Measurements from ENCODE around the gene CFAP298.
"Not testable (repeated sequence)": the region's sequence is repeated elsewhere in the genome, so short reads cannot be mapped to it uniquely, and the experiment has no call there.

Gene CFAP298

DNA sequence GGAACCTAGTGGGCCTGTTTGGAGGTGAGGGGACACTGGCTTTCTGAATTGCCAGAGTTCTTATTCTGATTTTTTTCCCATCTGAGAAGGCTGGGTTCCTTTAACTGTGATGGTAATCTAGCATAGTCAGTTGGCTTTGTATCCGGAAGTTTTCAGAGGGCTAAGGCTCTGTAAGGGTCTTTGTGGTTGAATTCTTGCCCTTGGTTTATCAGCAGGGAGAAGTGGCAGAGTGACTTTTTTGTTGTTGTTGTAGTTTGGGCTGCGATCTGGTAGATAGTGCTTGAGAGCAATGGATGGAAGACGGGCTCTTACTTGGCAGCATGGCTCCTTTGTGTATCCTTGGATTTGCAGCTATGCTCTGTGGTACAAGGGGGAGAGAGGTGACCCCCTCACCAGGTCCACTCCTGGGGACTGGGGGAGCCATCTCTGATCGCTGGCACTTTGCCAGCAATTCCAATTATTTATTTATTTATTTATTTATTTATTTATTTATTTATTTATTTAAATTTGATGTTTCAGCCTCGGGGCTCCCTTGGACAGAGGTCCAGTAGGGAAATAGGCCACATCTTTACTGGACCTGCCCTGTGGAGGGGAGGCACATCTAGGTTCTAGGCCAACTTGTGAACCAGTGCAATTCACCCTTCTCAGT, 45.3 kb downstream of the CFAP298 start:
- DNase-seq (no peak), ATAC-seq (no peak)

DNA sequence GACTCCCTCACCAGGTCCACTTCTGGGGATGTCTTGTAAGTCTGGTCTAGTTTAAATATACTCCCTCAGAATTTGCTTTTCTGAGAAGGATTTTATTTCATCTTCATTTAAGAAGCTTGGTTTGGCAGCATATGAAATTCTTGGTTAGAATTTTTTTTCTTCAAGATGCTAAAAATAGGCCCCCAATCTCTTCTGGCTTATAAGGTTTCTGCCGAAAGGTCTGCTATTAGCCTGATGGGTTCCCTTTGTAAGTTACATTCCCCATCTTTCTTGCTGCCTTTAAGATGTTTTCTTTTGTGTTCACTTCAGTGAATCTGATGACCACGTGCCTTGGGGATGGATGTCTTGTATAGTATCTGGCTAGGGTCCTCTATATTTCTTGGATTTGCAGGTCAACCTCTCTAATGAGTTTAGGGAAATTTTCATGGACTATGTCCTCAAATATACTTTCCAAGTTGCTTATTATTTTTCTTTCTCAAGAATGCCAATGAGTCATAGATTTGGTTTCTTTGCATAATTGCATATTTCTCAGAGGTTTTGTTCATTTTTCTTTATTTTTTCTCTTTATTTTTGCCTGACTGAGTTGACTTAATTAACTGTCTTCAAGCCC, 46.2 kb downstream of the CFAP298 start:
- DNase-seq: no peak

DNA sequence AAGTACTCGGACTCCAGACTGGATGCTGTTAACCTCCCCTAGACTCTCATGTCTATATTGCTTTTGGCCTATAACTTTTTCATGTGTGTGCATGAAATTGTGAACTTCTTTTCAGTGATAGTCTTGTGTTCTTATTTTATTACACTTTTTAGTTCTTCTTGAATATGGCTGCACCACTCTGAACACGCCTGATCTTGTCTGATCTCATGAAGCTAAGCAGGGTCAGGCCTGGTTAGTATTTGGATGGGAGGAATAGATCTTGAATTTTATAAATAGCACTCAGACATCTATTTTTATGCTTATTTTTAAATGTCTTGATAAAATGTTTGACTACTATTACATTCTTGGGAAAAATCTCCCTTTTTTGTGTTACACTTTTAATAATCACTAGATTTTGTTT, 49.3 kb downstream of the CFAP298 start:
- no peak for DNase-seq
- ATAC-seq: no peak

More for the DNA sequence above, 46.2 kb downstream of the CFAP298 start:
- no peak for ATAC-seq

DNA sequence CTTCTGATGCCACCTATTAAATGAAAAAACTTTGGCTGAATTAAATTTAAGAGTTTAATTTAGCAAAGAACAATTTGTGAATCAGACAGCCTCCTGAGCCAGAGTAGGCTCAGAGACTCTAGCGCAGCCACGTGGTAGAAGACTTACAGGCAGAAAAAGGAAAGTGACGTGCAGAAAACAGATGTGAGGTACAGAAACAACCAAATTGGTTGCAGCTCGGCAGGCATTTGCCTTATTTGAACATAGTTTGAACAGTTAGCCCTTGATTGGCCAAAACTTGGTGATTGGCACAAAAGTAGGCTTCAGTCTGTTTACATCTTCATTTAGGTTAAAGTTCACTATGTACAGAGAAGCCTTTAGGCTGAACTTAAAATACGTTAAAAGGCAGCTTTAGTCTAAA, 49.8 kb downstream of the CFAP298 start:
- peak; percentile 35 for DNase-seq
- no peak for ATAC-seq

DNA sequence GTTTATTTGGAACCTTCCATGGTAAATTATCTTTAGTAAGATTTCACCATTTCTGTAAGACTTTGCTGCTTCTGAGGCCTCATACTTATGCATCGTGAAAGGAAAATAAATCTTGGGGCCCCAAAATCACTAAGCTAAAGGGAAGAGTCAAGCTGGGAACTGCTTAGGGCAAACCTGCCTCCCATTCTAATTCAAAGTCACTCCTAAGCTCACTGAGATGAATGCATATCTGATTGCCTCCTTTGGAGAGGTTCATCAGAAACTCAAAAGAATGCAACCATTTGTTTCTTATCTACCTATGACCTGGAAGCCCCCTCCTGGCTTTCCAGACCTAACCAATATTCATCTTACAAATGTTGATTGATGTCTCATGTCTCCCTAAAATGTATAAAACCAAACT, 50.7 kb downstream of the CFAP298 start:
- not testable (repeated sequence) for ATAC-seq, DNase-seq

DNA sequence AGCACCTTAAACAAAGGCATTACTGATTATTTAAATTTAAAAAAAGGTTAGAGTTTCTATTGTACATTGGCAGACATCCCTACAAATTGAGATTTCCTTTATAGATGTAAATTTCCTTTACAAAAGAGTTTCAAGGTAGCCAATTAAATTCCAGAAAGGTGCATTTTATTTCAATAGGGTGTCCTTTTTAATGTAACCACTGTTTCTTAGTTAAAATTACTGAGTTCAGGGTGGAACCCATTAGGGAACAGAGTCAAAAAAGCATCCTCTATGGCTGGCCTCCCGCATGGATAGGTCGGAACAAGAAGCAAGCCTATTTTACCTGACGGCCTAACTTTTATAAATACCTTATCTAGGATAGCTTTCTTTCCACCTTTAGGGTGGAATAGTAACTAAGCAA, 51.3 kb downstream of the CFAP298 start:
- ATAC-seq (no peak), DNase-seq (no peak)

DNA sequence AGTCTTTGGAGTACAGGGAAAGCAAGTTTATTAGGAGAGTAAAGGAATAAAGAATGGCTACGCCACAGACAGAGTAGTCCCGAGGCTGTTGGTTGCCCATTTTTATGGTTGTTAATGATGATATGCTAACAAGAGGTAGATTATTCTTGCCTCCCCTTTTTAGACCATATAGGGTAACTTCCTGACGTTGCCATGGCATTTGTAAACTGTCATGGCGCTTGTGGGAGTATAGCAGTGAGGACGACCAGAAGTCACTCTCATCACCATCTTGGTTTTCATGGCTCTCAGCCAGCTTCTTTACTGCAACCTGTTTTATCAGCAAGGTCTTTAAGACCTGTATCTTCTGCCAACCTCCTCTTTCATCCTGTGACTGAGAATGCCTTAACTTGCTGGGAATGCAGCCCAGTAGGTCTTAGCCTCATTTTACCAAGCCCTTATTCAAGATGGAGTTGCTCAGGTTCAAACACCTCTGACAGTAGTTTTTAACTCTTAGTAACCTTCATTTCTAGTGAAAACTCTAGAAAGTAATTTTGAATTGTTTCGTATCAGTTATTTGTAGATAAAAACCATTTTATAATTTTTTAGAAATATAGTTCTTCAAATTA, 53.1 kb downstream of the CFAP298 start:
- DNase-seq: no peak
- no peak for ATAC-seq

DNA sequence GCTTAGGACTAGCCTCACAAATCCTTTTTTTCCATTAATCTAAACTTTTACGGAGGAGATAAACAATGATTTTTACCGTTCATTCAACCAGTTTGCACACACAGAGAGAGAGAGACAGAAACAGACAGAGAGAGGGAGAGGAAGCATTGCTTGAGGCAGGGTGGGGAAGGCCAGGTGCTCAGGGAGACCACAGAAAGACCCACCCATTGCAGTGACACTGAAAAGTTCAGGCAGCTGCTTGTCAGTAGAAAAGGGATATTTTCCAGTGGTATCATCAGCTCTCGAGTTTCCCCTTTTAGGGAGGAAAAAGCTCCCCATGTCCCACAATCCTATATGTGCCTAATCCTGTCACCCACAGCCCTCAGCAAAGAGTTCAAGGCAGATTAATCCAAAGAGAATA, 54.1 kb downstream of the CFAP298 start:
- ATAC-seq (no peak), DNase-seq (no peak)

DNA sequence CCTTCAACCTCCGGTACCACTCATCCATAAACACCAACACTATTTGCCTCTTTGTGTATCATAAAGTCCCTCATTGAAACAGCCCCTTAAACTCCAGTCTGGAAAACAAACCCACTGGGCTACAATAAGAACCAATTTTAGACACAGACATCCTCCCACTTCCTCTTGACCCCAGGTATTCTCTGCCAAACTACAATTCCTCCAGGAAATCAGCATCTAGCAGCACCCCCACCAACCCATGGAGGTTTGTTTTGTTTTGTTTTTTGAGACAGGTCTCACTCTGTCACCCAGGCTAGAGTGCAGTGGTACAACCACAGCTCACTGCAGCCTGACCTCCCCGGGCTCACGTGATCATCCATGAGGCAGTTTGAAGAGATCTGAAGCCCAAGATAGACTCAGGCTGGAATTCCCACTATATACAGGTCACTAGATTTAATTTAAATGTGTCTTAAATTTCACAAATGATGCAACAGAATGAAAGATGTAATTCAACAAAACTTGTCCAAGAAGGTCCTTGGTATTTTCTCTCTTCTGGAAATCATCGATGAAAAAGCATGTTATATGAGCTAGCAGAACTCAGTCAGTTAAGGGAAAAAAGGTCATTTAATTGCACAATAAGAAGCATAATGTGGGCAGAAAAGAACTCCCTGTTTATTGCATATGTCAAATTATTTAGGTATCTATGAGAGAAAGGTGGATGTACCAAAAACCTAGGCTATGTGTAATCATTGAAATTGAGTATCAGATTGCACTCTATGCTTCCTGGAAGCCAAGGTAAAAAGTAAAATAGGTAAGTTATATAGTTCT, 57.1 kb downstream of the CFAP298 start:
- DNase-seq: no peak
- ATAC-seq: no peak

DNA sequence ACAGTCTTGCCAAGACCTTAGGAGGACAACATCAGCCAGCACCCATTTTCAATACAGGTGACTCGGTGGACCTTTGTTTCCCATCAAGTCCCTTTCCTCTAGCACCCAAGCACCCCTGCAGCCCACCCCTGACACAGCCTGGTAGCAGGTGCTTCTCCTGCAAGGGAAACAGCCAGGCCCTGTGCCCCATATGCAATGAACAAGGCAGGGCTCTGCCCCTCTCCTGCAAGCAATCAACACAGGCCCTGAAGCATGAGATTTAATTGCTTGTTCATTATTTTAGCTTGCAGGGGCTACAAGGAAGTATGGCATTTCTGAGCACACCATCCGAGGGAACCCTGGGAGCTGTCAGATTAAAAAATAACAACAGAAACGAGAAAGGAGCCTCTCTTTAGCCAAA, 62.3 kb downstream of the CFAP298 start:
- DNase-seq (no peak), ATAC-seq (no peak)

DNA sequence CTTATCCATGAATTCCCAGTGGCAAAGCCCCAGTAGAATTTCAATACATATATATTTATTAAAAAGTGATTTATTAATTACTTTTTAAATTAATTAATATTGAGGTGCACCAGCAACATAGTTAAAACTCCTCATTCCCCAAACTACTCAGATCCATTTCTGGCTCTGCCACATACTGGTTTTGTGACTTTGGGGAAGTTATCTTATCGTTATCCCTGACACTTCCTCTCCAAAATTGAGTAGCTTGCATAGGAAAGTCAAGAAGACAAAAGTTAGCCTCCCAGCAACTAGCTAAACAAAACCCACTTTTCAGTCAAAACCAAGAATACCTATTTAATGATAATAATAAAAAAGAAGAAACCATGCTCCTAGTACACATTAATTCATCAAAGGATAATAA, 62.7 kb downstream of the CFAP298 start:
- ATAC-seq (no peak), DNase-seq (no peak)

Data from stimulated activated naive CD8-positive, alpha-beta T cell treated with anti-CD3 and anti-CD28 coated beads, Interleukin-15, Interleukin-2, amounts not matched to agents 100 U/mL and 50 U/mL, for 24 hours (primary cell).